AG09319 (cell line): ENCODE results near the gene ORMDL3.
A peak's percentile ranks its signal among the peaks of the same experiment; 100 is the strongest.

Experiments used
- DNase-seq: peaks from one replicate; pipeline ENCODE4 v3.0.0-alpha.2; 2010; ENCODE audit warnings: low read depth; ENCODE audit errors: extremely low read depth
- TF ChIP-seq, protein P1 (sequence below): IDR thresholded peaks from 2 replicates; pipeline ENCODE4 v1.5.1; 2011; ENCODE audit warnings: low read depth, mild to moderate bottlenecking, inconsistent platforms, low read length, moderate library complexity

ORMDL3 gene

DNA sequence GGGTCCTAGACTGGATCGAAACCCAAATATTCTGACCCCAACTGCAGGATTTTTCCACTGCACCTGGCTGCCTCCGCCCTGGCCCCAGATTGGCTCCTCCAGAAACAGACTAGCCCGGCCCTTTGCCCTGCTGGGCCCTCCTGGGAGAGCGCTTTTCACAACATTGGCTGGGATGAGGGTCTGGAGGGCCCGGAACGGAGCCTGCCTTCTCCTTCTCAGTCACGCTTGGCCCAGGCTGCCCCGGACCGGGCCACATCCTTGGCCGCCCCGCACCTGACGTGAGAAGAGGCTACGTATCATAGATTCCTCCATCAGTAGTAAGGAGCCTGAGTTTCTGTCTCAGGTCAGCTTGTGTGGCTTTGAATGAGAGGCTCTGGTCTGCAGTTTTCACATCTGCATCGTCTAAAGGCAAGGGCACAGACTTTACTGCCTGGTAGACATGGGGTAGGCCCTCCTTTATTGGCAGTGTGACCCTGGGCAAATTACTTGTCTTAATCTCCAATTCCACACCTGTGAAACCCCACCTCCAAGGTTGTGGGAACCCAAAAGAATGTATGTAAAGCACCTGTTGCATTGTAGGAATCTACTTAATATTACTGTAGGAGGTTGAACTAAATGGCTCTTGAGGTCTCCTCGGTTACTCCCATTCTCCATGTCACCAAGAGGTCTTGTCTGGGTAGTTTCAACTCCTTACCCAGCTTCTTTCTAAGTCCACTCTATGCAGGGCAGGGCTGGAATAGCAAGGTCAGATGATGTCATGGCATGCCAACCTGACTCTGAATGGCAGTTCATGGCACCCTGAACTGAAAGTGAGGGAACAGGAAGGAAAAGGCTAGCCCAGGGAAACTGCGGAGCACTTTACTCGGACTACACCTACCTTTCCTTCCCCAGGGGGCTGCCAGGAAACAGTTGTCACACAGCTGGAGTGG lies 792 bp upstream of the ORMDL3 start:
- DNase-seq: no peak
- TF ChIP-seq, protein P1, sequence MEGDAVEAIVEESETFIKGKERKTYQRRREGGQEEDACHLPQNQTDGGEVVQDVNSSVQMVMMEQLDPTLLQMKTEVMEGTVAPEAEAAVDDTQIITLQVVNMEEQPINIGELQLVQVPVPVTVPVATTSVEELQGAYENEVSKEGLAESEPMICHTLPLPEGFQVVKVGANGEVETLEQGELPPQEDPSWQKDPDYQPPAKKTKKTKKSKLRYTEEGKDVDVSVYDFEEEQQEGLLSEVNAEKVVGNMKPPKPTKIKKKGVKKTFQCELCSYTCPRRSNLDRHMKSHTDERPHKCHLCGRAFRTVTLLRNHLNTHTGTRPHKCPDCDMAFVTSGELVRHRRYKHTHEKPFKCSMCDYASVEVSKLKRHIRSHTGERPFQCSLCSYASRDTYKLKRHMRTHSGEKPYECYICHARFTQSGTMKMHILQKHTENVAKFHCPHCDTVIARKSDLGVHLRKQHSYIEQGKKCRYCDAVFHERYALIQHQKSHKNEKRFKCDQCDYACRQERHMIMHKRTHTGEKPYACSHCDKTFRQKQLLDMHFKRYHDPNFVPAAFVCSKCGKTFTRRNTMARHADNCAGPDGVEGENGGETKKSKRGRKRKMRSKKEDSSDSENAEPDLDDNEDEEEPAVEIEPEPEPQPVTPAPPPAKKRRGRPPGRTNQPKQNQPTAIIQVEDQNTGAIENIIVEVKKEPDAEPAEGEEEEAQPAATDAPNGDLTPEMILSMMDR: no peak

DNA sequence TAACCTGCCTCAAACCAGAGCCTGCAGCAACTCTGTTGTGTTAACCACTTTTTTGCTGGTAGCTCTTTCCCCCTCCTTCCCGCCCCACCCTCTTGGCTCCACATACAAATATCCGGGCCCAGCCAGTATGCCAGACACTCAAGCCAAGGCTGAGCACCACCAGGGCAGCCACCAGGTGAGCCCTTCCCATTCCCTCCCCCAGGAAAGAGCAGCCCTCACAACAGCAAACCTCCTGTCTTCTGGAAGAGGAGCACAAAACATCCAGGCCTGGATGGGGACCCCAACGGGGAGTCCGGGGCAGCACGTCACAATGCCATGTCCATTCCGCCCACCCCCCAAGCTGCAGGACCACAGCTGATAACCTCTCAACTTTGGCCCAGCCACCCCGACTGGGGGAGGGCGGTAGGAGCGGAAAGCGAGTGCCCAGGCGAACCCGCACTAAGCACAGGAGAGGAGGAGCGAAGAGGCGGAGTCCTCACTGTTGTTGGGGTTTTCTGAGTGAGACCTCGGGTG lies 757 bp downstream of the ORMDL3 start:
- no peak for DNase-seq
- TF ChIP-seq, protein P1: no peak; the same call in 1 of the 2 replicates

DNA sequence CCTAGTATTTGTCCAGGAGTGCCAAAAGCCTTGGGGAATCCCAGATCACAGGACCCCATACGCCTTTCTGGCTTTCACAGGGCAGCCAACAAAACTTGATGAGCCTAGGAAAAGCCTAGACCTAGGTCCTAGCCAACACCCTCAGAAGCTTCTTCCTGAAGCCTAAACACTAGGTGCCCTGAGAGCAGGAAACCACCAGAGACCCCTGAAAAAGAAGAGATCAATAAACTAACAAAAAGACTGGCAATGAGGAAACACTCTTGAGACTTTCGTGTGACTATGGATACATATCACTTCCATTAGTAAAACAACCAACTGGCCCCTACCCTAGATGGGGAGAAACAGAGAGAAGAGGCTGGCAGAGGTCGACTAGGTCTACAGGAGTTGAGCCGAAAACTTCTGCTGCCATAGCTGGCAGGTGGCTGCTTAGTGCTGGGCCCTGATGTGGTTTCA lies 1.2 kb downstream of the ORMDL3 start:
- no peak for DNase-seq
- TF ChIP-seq, protein P1: no peak

DNA sequence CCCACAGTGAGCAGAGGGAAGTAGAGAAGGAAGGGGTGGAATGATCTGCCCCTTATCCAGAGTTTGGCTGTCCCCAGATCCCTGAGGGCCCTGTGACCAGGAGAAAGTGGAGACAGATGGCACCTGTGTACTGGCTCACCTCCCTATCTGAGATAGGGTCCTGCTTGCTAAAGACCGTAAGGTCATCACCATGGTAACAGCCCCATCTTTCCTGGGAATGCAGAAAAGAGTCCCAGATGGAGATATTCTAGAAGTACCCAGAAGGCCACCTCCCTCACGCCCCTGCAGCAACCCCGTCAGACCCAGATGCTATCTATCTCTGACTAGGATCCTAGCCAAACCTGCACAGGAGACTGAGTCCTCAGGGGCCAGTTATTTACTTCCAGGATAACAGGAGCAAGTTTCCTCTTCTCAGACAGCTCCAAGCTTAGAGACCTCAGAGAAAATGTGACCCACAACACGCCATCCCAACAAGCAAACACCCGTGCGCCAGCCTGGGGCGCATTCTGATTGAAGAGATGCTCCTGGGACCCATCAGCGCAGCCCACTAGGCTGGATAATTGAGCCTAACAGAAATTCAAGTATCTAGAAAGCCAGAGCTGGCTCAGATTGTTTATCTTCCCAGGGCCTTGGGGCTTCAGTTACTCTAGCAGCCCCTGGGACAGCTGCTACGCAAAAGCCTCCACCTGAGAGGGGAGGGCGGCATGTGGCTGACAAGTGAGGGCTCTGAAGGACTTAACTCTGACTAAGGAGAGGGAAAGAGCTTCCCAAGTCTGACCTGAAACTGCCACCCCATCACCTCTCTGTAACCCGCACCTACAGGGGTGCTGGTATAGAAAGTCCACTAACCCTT lies 1.9 kb downstream of the ORMDL3 start:
- DNase-seq: no peak
- TF ChIP-seq, protein P1: no peak

DNA sequence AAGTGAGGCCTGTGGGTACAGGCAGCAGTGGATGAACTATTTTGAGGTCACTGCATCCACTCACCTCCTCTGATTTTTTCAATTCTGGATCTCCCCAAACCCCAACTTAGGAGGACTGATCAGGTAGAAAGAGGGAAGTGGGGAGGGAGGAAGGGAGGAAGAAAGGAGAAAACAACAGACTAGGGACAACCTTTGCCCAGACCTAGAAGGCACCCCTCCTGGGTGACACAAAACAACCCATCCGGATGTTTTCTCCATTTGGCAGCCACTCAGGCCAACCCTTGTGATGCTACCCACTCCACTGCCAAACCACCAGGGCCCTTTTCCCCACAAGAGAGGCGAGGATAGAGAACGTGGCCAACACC lies 2.7 kb downstream of the ORMDL3 start:
- DNase-seq: no peak
- TF ChIP-seq, protein P1: no peak

DNA sequence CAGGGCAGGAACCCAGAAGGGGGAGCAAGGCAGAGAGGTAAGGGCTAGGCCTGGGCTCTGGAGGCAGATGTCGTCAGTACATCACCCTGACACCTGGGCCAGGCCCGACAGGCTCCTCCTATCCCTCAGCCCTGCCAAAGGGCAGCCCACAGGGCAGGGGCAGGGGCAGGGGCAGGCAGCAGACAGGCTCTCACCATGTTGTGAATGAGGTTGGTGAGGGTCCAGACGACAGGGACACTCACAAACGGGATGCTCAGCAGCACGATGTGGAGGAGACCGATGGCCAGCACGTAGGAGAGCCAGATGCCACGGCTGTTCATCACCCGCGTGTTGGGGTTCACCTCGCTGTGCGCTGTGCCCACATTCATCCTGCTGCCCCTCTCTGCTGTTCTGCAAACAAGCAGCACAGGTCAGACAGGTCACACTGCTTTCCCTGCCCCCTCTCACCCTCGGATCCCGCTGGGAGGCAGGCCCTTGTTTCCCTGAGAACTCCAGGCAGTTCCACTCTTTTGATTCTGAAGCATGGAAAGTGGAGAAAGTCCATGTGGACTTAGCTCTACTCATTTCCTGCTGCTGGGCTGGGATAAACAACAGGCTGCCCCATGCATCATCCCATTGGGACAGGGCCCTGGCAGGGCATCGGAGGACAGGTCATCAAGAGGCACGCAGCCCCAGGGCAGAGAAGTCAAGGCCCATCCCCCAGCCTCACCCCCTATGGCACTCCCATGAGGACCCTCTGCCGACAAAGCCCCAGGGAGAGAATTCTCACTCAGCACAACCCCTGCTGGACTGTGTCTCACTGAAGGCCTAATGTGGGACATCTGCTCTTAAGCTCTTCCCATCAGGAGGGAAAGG lies 3.3 kb downstream of the ORMDL3 start:
- no peak for DNase-seq
- TF ChIP-seq, protein P1: peak; percentile 24
